GM12864 (cell line): ENCODE data around the gene CWC25.

Experiments
- DNase-seq: peaks from one replicate; pipeline ENCODE4 v3.0.0-alpha.2; 2011; ENCODE audit warnings: low read depth
- H3K4me3 ChIP-seq: 2 replicates; pipeline ENCODE4 v1.5.1; 2011; ENCODE audit warnings: mild to moderate bottlenecking, low read depth, low read length, control low read depth
- CTCF ChIP-seq: IDR thresholded peaks from 2 replicates; pipeline ENCODE4 v1.5.1; 2011; ENCODE audit warnings: low read depth, mild to moderate bottlenecking, moderate library complexity, low read length, control low read depth, inconsistent platforms; ENCODE audit errors: missing control alignments

CWC25 gene

GRCh38 chr17:38824899-38825761, at the start of gene CWC25:
Gene CWC25 (minus strand): TSS chr17:38825321. CDS start chr17:38825183, 138 bp downstream.
- TF ChIP-seq CTCF: no peak
- DNase-seq: peak; percentile 91

GRCh38 chr17:38873640-38874380, 48.7 kb upstream of the CWC25 start:
- H3K4me3 ChIP-seq: no peak overlapping the region
- no peak for DNase-seq
- no peak for TF ChIP-seq CTCF

More at GRCh38 chr17:38824899-38825761, at the start of gene CWC25:
- peak within 1 kb of the TSS; percentile 88 for H3K4me3 ChIP-seq

GRCh38 chr17:38872671-38873385, 47.7 kb upstream of the CWC25 start:
- TF ChIP-seq CTCF: no peak
- no peak for DNase-seq
- no peak overlapping the region; the same call in 1 of the 2 replicates for H3K4me3 ChIP-seq

- no peak for DNase-seq
- no peak for TF ChIP-seq CTCF
- H3K4me3 ChIP-seq: peak overlapping the region; percentile 99
These were observed 46.9 kb upstream of the CWC25 start for GRCh38 chr17:38872027-38872511.

GRCh38 chr17:38871247-38872015, 46.3 kb upstream of the CWC25 start:
- DNase-seq: no peak
- peak overlapping the region; percentile 99 for H3K4me3 ChIP-seq
- TF ChIP-seq CTCF: no peak
